ENCODE measurements around the gene SRC.

- no peak for TF ChIP-seq CTCF (IDR thresholded peaks at IDR 0.05 in 4 of 5, conservative IDR thresholded peaks at IDR 0.05 in 1 of 5)
- TF ChIP-seq POLR2A (IDR thresholded peaks at IDR 0.05) = no peak
These were observed 5.0 kb downstream of the SRC start for GRCh38 chr20:37350649-37351574.

All from gastrocnemius medialis (tissue), 4 donors.